Upper lobe of right lung (tissue), 1 donor: ENCODE results near the gene EFNB2. TPM values are rescaled to one million over a fixed set of nuclear protein-coding genes. Genes with fewer than 3 reads are reported as not detected.

Experiments
- ATAC-seq: fragments of 200-7000 bp; cut with Tn5 transposase; one replicate; pipeline ENCODE4 v1.9.1; 2020; ENCODE audit warnings: mild to moderate bottlenecking, moderate library complexity
- DNase-seq: peaks from one replicate; pipeline ENCODE4 v3.0.0-alpha.2; 2020
- H3K27ac ChIP-seq: fragments of 200-600 bp; one replicate; pipeline ENCODE4 v1.8.0; 2022
- H3K27me3 ChIP-seq: fragments of 200-600 bp; one replicate; pipeline ENCODE4 v1.8.0; 2022; ENCODE audit warnings: mild to moderate bottlenecking
- H3K36me3 ChIP-seq: fragments of 200-600 bp; one replicate; pipeline ENCODE4 v1.8.0; 2022
- H3K4me1 ChIP-seq: fragments of 200-600 bp; one replicate; pipeline ENCODE4 v1.8.0; 2022
- H3K4me3 ChIP-seq: fragments of 200-600 bp; one replicate; pipeline ENCODE4 v1.8.0; 2022; ENCODE audit warnings: mild to moderate bottlenecking
- H3K9me3 ChIP-seq: fragments of 200-600 bp; one replicate; pipeline ENCODE4 v1.8.0; 2022
- CTCF ChIP-seq: fragments of 200-600 bp; IDR thresholded peaks from one replicate; pipeline ENCODE4 v1.8.0; 2022; ENCODE audit warnings: antibody characterized with exemption
- intact Hi-C: fragments of 100-400 bp; cut with DNase I; formaldehyde crosslinking; loops from one replicate; pipeline ENCODE4 v1.11.0; 2022
- total RNA-seq: library from RNA; stranded (reverse); fragmentation: NEBNext Ultra II Directional; extraction: Animal tissue kit (Norgen Biotek cat#: 25700); gene quantifications from one replicate; pipeline ENCODE4 v1.2.1, GENCODE V29; 2021
- donor health status: DM: no; HTN: yes; CAD: no; lungs with severe emphysema.

EFNB2 gene
- total RNA-seq, 1 donor from 2014 or later: 55.1 TPM

GRCh38 chr13:106506286-106506685 is 29.2 kb downstream of the EFNB2 start:
- intact Hi-C loops: no loop called here
- no peaks in the 10 kb centered on the region for H3K27me3 ChIP-seq
- peaks cover 10% of the 10 kb centered on the region for H3K4me1 ChIP-seq
- no peaks in the 10 kb centered on the region for H3K9me3 ChIP-seq
- no peak for ATAC-seq
- H3K27ac ChIP-seq: no peak overlapping the region
- no peak for TF ChIP-seq CTCF
- H3K4me3 ChIP-seq: no peak overlapping the region
- DNase-seq: no peak
- H3K36me3 ChIP-seq: no peaks in the 10 kb centered on the region

GRCh38 chr13:106505732-106506131 is 29.7 kb downstream of the EFNB2 start:
- no peak overlapping the region for H3K4me3 ChIP-seq
- H3K27ac ChIP-seq: no peak overlapping the region
- DNase-seq (no peak), ATAC-seq (no peak)
- intact Hi-C loops: no loop called here
- no peak for TF ChIP-seq CTCF
- no peaks in the 10 kb centered on the region for H3K27me3 ChIP-seq
- H3K9me3 ChIP-seq: no peaks in the 10 kb centered on the region
- peaks cover 10% of the 10 kb centered on the region for H3K4me1 ChIP-seq
- no peaks in the 10 kb centered on the region for H3K36me3 ChIP-seq

GRCh38 chr13:106505295-106505694 is 30.2 kb downstream of the EFNB2 start:
- no peaks in the 10 kb centered on the region for H3K9me3 ChIP-seq
- peaks cover 10% of the 10 kb centered on the region for H3K4me1 ChIP-seq
- H3K27ac ChIP-seq: no peak overlapping the region
- intact Hi-C loops: no loop called here
- no peaks in the 10 kb centered on the region for H3K36me3 ChIP-seq
- H3K4me3 ChIP-seq: no peak overlapping the region
- no peaks in the 10 kb centered on the region for H3K27me3 ChIP-seq
- ATAC-seq: peak; percentile 64
- no peak for DNase-seq
- no peak for TF ChIP-seq CTCF

- ATAC-seq: no peak
- Histone ChIP-seq H3K27me3 (no peaks in the 10 kb centered on the region), H3K27ac (no peak overlapping the region), H3K9me3 (no peaks in the 10 kb centered on the region), H3K36me3 (no peaks in the 10 kb centered on the region), H3K4me3 (no peak overlapping the region), H3K4me1 (peaks cover 12% of the 10 kb centered on the region)
- TF ChIP-seq CTCF: no peak
- no peak for DNase-seq
- intact Hi-C loops: no loop called here
Measured at GRCh38 chr13:106503730-106504453, 31.6 kb downstream of the EFNB2 start.

GRCh38 chr13:106503272-106503671 is 32.2 kb downstream of the EFNB2 start:
- no peak for DNase-seq
- Histone ChIP-seq H3K36me3 (no peaks in the 10 kb centered on the region), H3K27me3 (no peaks in the 10 kb centered on the region), H3K9me3 (no peaks in the 10 kb centered on the region), H3K4me3 (no peak overlapping the region), H3K4me1 (peaks cover 18% of the 10 kb centered on the region), H3K27ac (no peak overlapping the region)
- no peak for TF ChIP-seq CTCF
- intact Hi-C loops: no loop called here
- ATAC-seq: peak; percentile 61

GRCh38 chr13:106500445-106500844 is 35.0 kb downstream of the EFNB2 start:
- Histone ChIP-seq H3K27me3 (no peaks in the 10 kb centered on the region), H3K9me3 (no peaks in the 10 kb centered on the region), H3K36me3 (no peaks in the 10 kb centered on the region), H3K4me1 (peaks cover 18% of the 10 kb centered on the region), H3K27ac (no peak overlapping the region), H3K4me3 (no peak overlapping the region)
- ATAC-seq (no peak), DNase-seq (no peak)
- no peak for TF ChIP-seq CTCF
- intact Hi-C loops: no loop called here
